Activated CD4-positive, alpha-beta T cell treated with anti-CD3 and anti-CD28 coated beads for 48 hours (primary cell): ENCODE measurements around the gene GSTM1.

Experiments
- DNase-seq: peaks from one replicate; pipeline ENCODE4 v3.0.0-alpha.2; 2020

Gene GSTM1

GRCh38 chr1:109687641-109688499 lies at the start of gene GSTM1:
Gene GSTM1, plus strand, starts transcription at chr1:109687817. Its CDS starts 57 bp downstream, at chr1:109687874.
- DNase-seq, result no peak

- no peak for DNase-seq
Measured at GRCh38 chr1:109639063-109639840, 48.4 kb upstream of the GSTM1 start.

GRCh38 chr1:109639841-109640184 lies 47.8 kb upstream of the GSTM1 start:
- DNase-seq, result no peak

GRCh38 chr1:109640285-109640865 lies 47.2 kb upstream of the GSTM1 start:
- DNase-seq, result peak; percentile 95

- DNase-seq, result no peak
Measured at GRCh38 chr1:109641078-109641740, 46.4 kb upstream of the GSTM1 start.

- no peak for DNase-seq
Measured at GRCh38 chr1:109641861-109642260, 45.8 kb upstream of the GSTM1 start.

GRCh38 chr1:109642626-109643025 lies 45.0 kb upstream of the GSTM1 start:
- no peak for DNase-seq

GRCh38 chr1:109643385-109644230 lies 44.0 kb upstream of the GSTM1 start:
- peak; percentile 94 for DNase-seq

- no peak for DNase-seq
Measured at GRCh38 chr1:109644670-109645069, 42.9 kb upstream of the GSTM1 start.

GRCh38 chr1:109649491-109649914 lies 38.1 kb upstream of the GSTM1 start:
- no peak for DNase-seq

GRCh38 chr1:109650609-109651008 lies 37.0 kb upstream of the GSTM1 start:
- DNase-seq, result no peak

GRCh38 chr1:109652402-109652801 lies 35.2 kb upstream of the GSTM1 start:
- no peak for DNase-seq

GRCh38 chr1:109653306-109653705 lies 34.3 kb upstream of the GSTM1 start:
- DNase-seq, result no peak

- no peak for DNase-seq
Measured at GRCh38 chr1:109654519-109654918, 33.1 kb upstream of the GSTM1 start.

- DNase-seq, result peak; percentile 82
Measured at GRCh38 chr1:109655615-109656519, 31.8 kb upstream of the GSTM1 start, which contains the start of gene GSTM4. Gene GSTM4, plus strand, starts transcription at chr1:109656099. Its CDS starts 291 bp downstream, at chr1:109656390.

GRCh38 chr1:109657395-109657794 lies 30.2 kb upstream of the GSTM1 start:
- no peak for DNase-seq

GRCh38 chr1:109657970-109658369 lies 29.6 kb upstream of the GSTM1 start:
- DNase-seq, result no peak

- DNase-seq, result no peak
Measured at GRCh38 chr1:109658533-109659042, 29.0 kb upstream of the GSTM1 start.

- DNase-seq, result no peak
Measured at GRCh38 chr1:109659145-109659544, 28.5 kb upstream of the GSTM1 start.

GRCh38 chr1:109659997-109660690 lies 27.5 kb upstream of the GSTM1 start:
- DNase-seq, result no peak
